ENCODE measurements around the gene KCP.

DNA sequence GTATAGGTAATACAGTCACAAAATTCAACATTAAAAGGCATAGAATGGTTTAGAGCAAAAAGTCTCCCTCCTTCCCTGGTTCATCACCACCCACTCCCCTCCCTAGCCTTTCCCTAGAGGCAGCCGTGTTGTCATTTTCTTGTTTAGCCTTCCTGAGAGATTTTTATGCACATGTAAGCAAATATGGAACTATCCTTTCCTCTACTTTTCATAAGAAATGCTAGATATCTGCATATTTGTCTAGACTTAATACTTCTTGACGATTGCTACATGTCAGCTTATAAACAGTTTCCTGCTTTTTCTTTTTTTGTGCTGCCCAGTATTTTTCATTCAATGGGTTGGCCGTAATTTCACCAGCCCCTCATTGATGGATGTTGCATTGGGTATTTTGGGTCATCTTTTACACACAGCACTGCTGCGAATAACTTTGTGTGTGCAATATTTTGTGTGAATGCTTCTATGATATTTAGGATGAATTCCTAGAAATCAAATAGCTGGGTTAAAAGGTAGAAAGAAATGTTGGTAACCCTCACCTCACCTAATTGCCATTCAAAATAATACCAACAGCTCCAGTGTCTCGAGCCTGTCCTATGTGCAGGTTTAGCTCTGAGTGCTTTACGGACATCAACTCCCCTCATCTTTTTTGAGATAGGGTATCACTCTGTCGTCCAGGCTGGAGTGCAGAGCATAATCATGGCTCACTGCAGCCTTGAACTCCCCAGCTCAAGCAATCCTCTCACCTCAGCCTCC is 34.2 kb upstream of the KCP start:
- no peak for TF ChIP-seq CTCF (optimal IDR thresholded peaks at IDR 0.05 in 1 of 3, IDR thresholded peaks at IDR 0.05 in 1 of 3, conservative IDR thresholded peaks at IDR 0.05 in 1 of 3; ENCODE audit: extremely low read depth in 1 of 3, insufficient read depth in 2 of 3, low read length in 3 of 3)
- no peak for TF ChIP-seq EZH2 (IDR thresholded peaks at IDR 0.05; ENCODE audit: low read length)

All from keratinocyte (primary cell).